Measurements from ENCODE around the gene FTCD. TPM values are rescaled to one million over a fixed set of nuclear protein-coding genes. Genes with fewer than 3 reads are reported as not detected.

FTCD gene
- total and polyA plus RNA-seq, 8 donors, result 0.25 to 6.7 (median 1.3) TPM; not detected in 3

DNA sequence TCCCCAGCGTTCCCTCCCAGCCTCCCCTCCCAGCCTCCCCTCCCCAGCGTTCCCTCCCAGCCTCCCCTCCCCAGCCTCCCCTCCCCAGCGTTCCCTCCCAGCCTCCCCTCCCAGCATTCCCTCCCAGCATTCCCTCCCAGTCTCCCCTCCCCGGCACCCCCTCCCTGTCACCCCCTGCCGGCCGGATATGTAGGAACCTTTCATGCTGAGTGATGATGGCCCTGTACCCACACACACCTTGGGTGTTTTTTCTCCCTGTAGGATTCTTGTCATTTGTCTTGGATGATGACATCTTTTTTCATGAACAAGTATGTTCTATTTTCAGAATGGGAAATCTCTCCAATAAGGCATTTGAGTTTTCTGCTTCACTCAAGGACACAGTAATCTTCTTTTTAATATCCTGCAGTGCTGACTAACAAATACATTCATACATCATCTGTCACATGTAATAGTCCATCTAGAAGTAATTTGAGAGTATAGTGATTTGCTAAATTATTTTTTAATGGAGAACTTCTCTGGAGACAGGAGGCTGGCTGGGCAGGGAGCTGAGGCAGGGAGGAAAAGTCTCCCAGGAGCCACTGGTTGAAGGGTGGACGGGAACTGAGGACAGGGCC is 19.5 kb downstream of the FTCD start:
- 60 to 72% (median 63%) methylated on average over 4 to 7 of the region's 7 CpGs for WGBS, 5 donors
- no peaks in the 10 kb centered on the region for H3K9me3 ChIP-seq
- intact Hi-C loops (cut with DNase I; ENCODE audit: low total_unique reads), result no loop called here
- H3K27ac ChIP-seq, result no peak overlapping the region
- H3K4me3 ChIP-seq, result no peak overlapping the region
- TF ChIP-seq POLR2AphosphoS5 (IDR thresholded peaks at IDR 0.05), result no peak
- no peak for TF ChIP-seq POLR2A (IDR thresholded peaks at IDR 0.05)
- TF ChIP-seq EP300 (IDR thresholded peaks at IDR 0.05), result no peak
- TF ChIP-seq, protein P1, sequence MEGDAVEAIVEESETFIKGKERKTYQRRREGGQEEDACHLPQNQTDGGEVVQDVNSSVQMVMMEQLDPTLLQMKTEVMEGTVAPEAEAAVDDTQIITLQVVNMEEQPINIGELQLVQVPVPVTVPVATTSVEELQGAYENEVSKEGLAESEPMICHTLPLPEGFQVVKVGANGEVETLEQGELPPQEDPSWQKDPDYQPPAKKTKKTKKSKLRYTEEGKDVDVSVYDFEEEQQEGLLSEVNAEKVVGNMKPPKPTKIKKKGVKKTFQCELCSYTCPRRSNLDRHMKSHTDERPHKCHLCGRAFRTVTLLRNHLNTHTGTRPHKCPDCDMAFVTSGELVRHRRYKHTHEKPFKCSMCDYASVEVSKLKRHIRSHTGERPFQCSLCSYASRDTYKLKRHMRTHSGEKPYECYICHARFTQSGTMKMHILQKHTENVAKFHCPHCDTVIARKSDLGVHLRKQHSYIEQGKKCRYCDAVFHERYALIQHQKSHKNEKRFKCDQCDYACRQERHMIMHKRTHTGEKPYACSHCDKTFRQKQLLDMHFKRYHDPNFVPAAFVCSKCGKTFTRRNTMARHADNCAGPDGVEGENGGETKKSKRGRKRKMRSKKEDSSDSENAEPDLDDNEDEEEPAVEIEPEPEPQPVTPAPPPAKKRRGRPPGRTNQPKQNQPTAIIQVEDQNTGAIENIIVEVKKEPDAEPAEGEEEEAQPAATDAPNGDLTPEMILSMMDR (IDR thresholded peaks at IDR 0.05), result no peak
- no peaks in the 10 kb centered on the region for H3K4me1 ChIP-seq
- peaks cover 0 to 43% (median 6%) of the 10 kb centered on the region in 3 donors for H3K27me3 ChIP-seq
- H3K36me3 ChIP-seq, result peaks cover 0 to 16% (median 3%) of the 10 kb centered on the region in 4 donors
- no peak for DNase-seq

DNA sequence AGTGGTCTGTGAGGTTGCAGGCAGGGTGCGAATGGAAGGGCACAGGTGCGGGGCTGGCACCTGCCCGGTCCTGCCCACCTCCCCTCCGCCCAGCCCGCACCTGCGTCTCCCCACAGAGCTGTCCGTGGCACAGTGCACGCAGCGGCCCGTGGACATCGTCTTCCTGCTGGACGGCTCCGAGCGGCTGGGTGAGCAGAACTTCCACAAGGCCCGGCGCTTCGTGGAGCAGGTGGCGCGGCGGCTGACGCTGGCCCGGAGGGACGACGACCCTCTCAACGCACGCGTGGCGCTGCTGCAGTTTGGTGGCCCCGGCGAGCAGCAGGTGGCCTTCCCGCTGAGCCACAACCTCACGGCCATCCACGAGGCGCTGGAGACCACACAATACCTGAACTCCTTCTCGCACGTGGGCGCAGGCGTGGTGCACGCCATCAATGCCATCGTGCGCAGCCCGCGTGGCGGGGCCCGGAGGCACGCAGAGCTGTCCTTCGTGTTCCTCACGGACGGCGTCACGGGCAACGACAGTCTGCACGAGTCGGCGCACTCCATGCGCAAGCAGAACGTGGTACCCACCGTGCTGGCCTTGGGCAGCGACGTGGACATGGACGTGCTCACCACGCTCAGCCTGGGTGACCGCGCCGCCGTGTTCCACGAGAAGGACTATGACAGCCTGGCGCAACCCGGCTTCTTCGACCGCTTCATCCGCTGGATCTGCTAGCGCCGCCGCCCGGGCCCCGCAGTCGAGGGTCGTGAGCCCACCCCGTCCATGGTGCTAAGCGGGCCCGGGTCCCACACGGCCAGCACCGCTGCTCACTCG is 23.3 kb downstream of the FTCD start:
- TF ChIP-seq POLR2AphosphoS5 (IDR thresholded peaks at IDR 0.05), result peak in 1 of 3 donors; percentile 17
- TF ChIP-seq, protein P1 (IDR thresholded peaks at IDR 0.05), result no peak
- no peak for TF ChIP-seq POLR2A (IDR thresholded peaks at IDR 0.05)
- no peak for TF ChIP-seq EP300 (IDR thresholded peaks at IDR 0.05)
- no peaks in the 10 kb centered on the region for H3K9me3 ChIP-seq
- WGBS, 5 donors, result 95 to 97% (median 96%) methylated on average over 54 to 85 of the region's 85 CpGs
- no peak overlapping the region for H3K4me3 ChIP-seq
- H3K36me3 ChIP-seq, result peaks cover 0 to 43% (median 23%) of the 10 kb centered on the region in 4 donors
- peak overlapping the region in 1 of 5 donors; percentile 54 for H3K27ac ChIP-seq
- peaks cover 0 to 8% (median 0%) of the 10 kb centered on the region in 3 donors for H3K27me3 ChIP-seq
- H3K4me1 ChIP-seq, result no peaks in the 10 kb centered on the region
- intact Hi-C loops (cut with DNase I; ENCODE audit: low total_unique reads), result no loop called here
- DNase-seq, result no peak

GRCh38 chr21:46131588-46131837 is 23.9 kb downstream of the FTCD start:
- no peaks in the 10 kb centered on the region for H3K9me3 ChIP-seq
- WGBS, 5 donors, result 80 to 100% (median 87%) methylated on average over 1 to 4 of the region's 4 CpGs
- H3K27me3 ChIP-seq, result peaks cover 0 to 3% (median 0%) of the 10 kb centered on the region in 3 donors
- no peak for TF ChIP-seq EP300 (IDR thresholded peaks at IDR 0.05)
- no peak for TF ChIP-seq POLR2AphosphoS5 (IDR thresholded peaks at IDR 0.05)
- TF ChIP-seq, protein P1 (IDR thresholded peaks at IDR 0.05), result no peak
- TF ChIP-seq POLR2A (IDR thresholded peaks at IDR 0.05), result no peak
- DNase-seq, result no peak
- H3K4me3 ChIP-seq, result no peak overlapping the region
- H3K27ac ChIP-seq, result peak overlapping the region in 1 of 5 donors; percentile 54
- H3K36me3 ChIP-seq, result peaks cover 0 to 48% (median 29%) of the 10 kb centered on the region in 4 donors
- intact Hi-C loops (cut with DNase I; ENCODE audit: low total_unique reads), result no loop called here
- H3K4me1 ChIP-seq, result no peaks in the 10 kb centered on the region

DNA sequence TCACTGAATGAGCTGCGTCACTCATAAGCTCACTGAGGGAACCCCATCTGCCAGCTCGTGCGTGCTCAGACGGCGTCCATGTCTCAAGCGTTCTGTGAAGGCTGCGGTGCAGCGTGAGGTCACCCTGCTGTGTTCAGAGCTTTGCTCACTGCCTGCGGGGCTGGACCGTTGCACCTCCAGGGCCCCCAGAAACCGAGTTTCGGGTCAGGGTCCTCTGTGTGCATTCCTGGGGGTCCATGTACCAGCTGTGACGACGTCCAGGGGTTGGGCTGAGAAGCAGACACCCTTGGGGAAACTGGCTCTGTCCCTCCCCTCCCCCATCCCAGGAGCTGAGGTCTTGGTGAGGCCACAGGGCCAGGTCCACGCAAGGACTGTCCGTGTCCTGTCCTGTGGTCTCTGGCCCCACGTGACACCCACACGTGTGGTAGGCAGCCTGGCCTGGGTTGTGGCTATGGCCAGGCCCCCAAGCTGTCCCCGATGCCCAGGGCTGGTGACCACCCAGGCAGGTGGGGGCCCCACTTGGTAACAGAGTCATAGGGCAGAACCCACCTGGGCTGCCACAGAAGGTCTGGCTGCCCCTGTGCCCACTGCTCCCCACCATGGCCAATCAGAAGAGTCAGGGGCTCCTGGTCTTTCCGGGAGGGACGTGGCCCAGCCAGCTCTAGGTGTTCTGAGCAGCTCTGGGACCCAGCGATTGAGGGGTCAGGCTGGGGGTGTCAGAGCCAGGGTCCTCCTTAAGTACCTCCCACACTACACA is 24.4 kb downstream of the FTCD start:
- intact Hi-C loops (cut with DNase I; ENCODE audit: low total_unique reads), result no loop called here
- TF ChIP-seq, protein P1 (IDR thresholded peaks at IDR 0.05), result no peak
- peak in 1 of 3 donors; percentile 28 for TF ChIP-seq POLR2AphosphoS5 (IDR thresholded peaks at IDR 0.05)
- Histone ChIP-seq H3K4me1 (no peaks in the 10 kb centered on the region), H3K27ac (peak overlapping the region in 2 of 5 donors; percentile 49 to 54), H3K27me3 (no peaks in the 10 kb centered on the region), H3K9me3 (no peaks in the 10 kb centered on the region), H3K4me3 (no peak overlapping the region), H3K36me3 (peaks cover 0 to 53% (median 34%) of the 10 kb centered on the region in 4 donors)
- no peak for DNase-seq
- 67 to 82% (median 78%) methylated on average over 8 to 22 of the region's 22 CpGs for WGBS, 5 donors
